Fibroblast of skin of left quadriceps (primary cell): ENCODE data around the gene GARNL3.

Experiments used
- DNase-seq, 2 experiments: peaks; one replicate each; pipeline ENCODE4 v3.0.0-alpha.2; 2013; ENCODE audit warnings: low read depth in 2 of 2

GARNL3 gene

DNA sequence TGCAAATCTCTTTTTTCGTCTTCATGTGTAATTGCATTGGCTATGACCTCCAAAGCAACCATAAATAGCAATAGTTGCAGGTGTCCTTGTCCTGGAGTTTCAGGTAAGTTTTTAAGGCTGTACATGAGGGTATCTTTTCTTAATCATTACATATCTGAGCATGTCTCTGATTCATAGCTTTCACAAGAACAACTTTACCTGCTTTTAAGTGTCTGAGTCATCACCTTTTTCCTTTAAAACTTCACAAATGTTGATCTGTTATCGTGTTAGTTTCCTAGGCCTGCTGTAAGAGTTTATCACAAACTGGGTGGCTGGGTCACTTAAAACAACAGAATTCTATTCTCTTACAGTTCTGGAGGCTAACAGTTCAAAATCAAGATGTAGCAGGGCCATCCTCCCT is 13.8 kb downstream of the GARNL3 start:
- no peak for DNase-seq

- DNase-seq = no peak
Observed at GRCh38 chr9:127279717-127280285, 15.2 kb downstream of the GARNL3 start.

DNA sequence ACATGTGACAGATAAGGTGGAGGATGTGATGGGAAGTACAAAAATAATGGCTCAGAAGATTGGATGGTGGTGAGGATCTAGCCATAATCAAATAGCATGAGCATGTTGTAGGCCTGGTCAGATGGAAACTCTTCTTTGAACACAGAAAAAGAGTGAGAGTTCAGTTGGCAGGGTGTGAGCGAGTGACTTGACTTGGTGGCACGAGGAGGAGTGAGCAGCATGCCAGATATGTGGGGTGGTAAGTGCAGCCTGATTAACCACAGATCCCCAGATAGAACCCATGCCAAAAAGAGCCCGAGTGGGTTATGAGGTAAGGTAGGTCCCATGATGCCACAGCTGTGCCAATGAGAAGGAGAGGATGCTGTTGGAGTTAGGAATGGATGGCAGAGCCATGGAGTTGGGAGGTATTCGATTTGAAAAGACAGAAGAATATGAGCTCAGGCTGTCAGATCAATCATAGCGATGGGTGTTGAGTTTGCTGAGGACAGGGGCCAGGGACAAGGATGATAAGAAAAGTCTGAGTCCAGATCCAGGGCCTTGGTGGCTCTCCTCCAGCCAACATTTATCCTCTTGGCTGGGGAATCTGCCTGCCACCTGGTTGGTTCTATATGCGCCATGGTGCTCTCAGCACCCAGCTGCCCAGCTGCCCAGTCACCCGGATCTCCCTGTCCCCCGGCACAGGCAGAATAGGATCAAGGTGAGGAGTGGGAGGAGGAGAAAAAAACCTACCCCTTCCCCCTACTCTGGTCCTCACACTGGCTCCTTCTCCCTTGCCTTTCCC is 16.5 kb downstream of the GARNL3 start:
- DNase-seq = no peak

GRCh38 chr9:127281891-127282290 is 17.3 kb downstream of the GARNL3 start:
- no peak for DNase-seq

DNA sequence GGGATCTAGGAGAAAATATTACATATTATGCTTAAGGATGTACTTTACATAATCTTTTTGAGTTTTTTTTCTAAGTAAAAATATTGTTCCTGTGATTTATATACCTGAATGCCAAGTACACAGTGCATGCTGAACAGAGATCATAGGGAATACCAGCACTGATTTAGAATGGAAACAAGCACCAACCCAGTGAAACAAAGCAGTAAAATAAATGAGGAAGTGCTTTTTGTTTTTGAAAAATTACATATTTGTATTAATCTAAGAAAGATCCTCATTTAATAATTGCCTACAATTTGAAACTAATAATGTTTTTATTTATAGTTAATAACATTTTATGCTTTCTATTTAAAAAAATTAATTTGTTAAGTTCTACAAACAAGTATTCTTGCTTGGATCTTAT is 18.0 kb downstream of the GARNL3 start:
- DNase-seq = no peak

- no peak for DNase-seq
Observed at GRCh38 chr9:127283135-127283534, 18.6 kb downstream of the GARNL3 start.

DNA sequence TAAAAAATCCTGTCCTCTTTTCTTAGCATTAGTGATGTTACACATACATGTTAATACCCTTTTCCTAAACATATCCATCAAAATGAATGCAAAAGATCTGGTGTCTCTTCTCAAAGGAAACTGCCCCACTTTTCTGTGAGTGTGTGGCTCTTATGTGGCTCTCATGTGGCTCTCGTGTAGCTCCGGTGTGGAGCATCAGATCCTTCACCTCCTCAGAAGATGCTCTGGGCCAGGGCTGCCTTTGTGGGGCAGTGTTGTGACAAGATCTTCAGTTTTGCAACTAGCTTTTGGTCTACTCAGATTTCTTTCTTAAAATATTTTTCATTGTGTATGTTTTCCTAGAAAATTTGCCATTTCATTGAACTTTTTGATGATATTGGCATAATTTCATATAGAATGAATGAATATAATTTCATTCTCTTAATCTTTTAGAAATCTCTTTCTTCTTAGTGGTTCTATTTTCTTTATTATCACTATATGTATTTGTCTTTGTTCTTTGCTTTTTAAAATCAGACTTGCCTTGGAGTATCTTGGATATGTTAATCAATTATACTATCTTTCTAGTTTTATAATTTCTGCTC is 19.4 kb downstream of the GARNL3 start:
- peak; percentile 9 to 13 for DNase-seq

DNA sequence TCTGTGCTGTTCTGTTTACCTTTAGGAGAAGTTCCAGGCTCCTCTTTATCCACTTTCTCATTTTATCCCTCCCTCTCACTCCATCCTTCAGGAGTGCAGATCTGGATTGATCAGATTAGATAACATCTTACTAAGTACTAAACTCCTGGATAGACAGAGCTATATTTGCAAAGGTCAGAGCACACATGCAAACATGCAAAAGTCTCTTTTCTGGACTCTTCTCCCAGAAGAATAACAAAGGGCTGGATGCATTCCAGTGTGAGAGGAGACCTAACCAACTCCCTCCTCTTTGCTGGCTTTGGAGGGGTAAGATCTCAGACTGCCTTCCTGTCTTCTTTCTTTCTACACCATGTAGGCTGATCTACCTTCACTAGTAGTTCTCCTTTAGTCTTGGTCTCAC is 21.4 kb downstream of the GARNL3 start:
- no peak for DNase-seq

- DNase-seq = no peak
Observed at GRCh38 chr9:127290561-127291065, 26.0 kb downstream of the GARNL3 start.

- no peak for DNase-seq
Observed at GRCh38 chr9:127291246-127291778, 26.7 kb downstream of the GARNL3 start.

DNA sequence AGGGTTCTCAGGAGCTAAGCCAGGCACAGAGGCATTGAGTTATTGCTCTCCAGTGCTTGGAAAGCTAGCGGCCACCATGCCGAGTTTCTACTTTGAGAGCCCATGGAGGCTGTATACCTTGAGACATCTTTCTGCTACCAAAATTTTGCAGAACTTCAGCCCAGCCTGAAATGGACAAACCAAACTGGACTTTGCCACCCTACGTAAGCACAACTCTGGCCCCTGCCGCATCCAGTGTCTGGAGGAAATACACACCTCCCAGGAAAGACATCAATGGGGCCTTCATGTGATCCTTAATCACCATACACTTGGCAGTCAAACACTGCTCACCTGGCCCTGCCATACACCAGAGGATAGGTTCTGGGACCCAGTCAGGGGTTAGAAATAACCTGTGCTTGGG is 27.8 kb downstream of the GARNL3 start:
- DNase-seq = no peak

DNA sequence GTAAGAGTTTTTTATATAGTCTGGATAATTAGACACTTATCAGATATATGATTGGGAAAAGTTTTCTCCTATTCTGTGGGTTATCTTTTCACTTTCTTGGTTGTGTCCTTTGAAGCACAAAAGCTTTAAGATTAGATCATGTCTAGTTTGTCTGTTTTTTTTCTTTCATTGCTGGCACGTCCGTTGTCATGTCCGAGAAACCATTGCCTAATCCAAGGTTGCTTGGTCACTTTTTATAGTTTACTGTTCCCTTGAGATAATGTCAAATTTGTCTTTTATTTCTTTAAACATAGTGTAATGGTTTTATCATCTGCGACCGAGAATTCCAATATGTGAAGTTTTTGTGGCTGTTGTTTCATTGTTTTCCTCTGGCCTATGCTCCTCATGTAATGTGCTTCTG is 28.8 kb downstream of the GARNL3 start:
- no peak for DNase-seq

DNA sequence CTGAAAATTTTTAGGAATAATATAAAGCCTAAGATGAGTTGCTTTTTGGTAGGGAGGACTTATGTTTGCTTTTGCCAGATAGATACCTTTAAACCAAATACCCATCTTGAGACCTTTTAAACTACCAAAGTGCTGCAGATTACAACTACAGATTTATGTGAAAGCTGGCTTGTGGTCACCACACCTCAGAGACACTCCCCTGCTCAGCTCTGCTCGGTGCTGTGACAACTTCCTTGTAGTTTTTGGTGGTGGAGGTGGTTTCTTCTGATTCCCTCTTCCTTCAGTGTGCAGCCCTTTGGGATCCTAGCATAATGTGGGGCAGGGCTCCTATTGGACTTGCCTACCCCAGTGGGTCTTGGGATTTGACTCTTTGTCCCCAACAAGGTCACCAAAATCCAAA is 29.2 kb downstream of the GARNL3 start:
- DNase-seq = no peak

GRCh38 chr9:127295005-127295404 is 30.4 kb downstream of the GARNL3 start:
- no peak for DNase-seq

- DNase-seq = no peak
Observed at GRCh38 chr9:127300886-127301447, 36.4 kb downstream of the GARNL3 start.

GRCh38 chr9:127303830-127304229 is 39.3 kb downstream of the GARNL3 start:
- no peak for DNase-seq

GRCh38 chr9:127305206-127305837 is 40.7 kb downstream of the GARNL3 start:
- no peak for DNase-seq

DNA sequence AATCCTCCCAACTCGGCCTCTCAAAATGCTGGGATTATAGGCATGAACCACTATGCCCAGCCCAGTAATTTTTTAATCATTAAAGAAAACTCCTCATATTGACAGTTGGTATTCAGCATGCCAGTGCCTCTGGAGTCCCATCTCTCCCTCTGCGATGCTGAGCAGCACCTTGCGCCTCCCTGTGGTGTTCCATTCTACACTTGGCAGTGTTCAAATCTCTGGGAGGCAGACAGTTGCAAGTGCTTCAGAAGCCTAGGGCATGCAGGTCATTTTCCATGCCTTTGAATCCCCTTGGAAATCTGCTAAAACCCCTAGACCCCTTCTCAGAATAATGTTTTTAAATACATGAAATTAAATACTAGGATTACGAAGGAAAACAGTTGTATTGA is 41.3 kb downstream of the GARNL3 start:
- DNase-seq = no peak

GRCh38 chr9:127307802-127308201 is 43.2 kb downstream of the GARNL3 start:
- no peak for DNase-seq

DNA sequence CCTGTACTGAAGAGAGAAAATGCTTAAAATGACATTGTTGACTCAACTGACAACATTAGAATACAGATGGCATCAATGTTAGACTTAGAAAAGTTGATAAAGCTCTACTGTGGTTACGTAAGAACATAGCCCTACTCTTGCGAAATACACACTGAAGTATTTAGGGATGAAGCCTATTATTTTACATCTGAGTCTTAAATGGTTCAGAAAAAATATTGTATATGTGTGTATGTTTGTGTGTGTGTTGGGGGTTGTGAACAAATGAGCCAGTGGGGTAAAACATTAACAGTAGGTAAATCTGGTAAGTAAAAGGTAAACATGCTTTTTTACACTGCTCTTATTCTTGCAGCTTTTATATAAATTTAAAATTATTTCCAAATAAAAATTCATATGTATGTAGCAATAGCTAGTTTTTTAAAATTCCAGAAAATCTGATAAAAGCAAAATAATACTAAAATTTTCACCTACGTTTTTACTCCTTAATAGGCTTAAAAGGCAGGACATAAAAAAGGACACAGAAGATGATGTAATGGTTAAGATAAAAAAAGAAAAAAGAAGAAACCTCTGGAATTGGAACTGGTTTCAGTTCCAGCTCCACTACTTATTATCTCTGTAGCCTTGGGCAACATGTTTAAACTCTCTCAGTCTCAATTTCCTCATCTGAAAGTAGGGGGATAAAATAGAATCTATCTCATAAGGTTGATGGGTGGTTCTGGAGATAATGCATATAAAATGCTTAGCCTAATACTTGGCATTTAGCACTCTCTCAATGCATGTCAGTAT is 44.3 kb downstream of the GARNL3 start:
- DNase-seq = peak; percentile 37 to 41

GRCh38 chr9:127309715-127310114 is 45.1 kb downstream of the GARNL3 start:
- DNase-seq = no peak
